HG03039 (cell line): ENCODE results near the gene ASPA.
"Not testable (repeated sequence)": the region's sequence is repeated elsewhere in the genome, so short reads cannot be mapped to it uniquely, and the experiment has no call there.

Experiments used
- ATAC-seq: cut with Tn5 transposase; IDR thresholded peaks from one replicate; pipeline ENCODE4 v1.9.1; 2021; ENCODE audit warnings: mild to moderate bottlenecking, moderate library complexity; ENCODE audit not compliant: unreplicated experiment

The ASPA gene

GRCh38 chr17:3507071-3507470 lies 31.3 kb downstream of the ASPA start:
- no peak for ATAC-seq

- ATAC-seq, result no peak
Observed at GRCh38 chr17:3507869-3508268, 32.1 kb downstream of the ASPA start.

GRCh38 chr17:3510090-3510489 lies 34.3 kb downstream of the ASPA start:
- ATAC-seq, result no peak

GRCh38 chr17:3511852-3512504 lies 36.2 kb downstream of the ASPA start:
- ATAC-seq, result no peak

GRCh38 chr17:3512505-3513171 lies 36.8 kb downstream of the ASPA start:
- ATAC-seq, result no peak

GRCh38 chr17:3513305-3514035 lies 37.7 kb downstream of the ASPA start:
- ATAC-seq, result no peak

- not testable (repeated sequence) for ATAC-seq
Observed at GRCh38 chr17:3514167-3514566, 38.4 kb downstream of the ASPA start.

- ATAC-seq, result no peak
Observed at GRCh38 chr17:3514873-3515272, 39.1 kb downstream of the ASPA start.

GRCh38 chr17:3519472-3519871 lies 43.7 kb downstream of the ASPA start:
- ATAC-seq, result not testable (repeated sequence)

- no peak for ATAC-seq
Observed at GRCh38 chr17:3524024-3524423, 48.2 kb downstream of the ASPA start.

- ATAC-seq, result no peak
Observed at GRCh38 chr17:3526491-3526890, 50.7 kb downstream of the ASPA start.

- no peak for ATAC-seq
Observed at GRCh38 chr17:3526971-3527370, 51.2 kb downstream of the ASPA start.

GRCh38 chr17:3527468-3527867 lies 51.7 kb downstream of the ASPA start:
- no peak for ATAC-seq

- ATAC-seq, result no peak
Observed at GRCh38 chr17:3527896-3528295, 52.1 kb downstream of the ASPA start.

- no peak for ATAC-seq
Observed at GRCh38 chr17:3528403-3528851, 52.6 kb downstream of the ASPA start.

GRCh38 chr17:3528880-3529511 lies 53.2 kb downstream of the ASPA start:
- no peak for ATAC-seq

GRCh38 chr17:3529817-3530741 lies 54.3 kb downstream of the ASPA start:
- ATAC-seq, result no peak

- no peak for ATAC-seq
Observed at GRCh38 chr17:3531266-3532101, 55.7 kb downstream of the ASPA start.

- ATAC-seq, result no peak
Observed at GRCh38 chr17:3532106-3532858, 56.5 kb downstream of the ASPA start.
